T follicular helper cell (primary cell): ENCODE measurements around the gene HSD17B12.

Experiments used
- DNase-seq: peaks from one replicate; pipeline ENCODE4 v3.0.0-alpha.2; 2020; ENCODE audit warnings: low read depth

The HSD17B12 gene

DNA sequence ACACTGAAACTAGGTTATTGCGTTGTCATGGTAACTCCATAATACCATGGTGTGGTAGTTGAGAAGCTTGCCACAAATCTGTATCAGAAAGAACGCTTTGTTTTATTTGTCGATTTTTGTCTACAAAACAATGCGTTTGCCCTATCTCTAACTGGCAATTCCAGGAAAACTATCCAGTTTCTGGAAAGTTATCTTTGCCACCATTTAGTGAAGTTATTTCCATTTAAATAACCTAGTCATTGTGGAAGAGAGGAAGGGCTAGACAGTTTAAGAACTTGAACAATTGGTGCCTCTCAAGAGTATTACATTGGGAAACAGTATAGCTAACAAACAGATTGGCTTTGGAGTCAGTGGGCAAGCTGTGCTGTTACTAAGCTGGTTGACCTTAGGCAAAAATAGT lies 7.9 kb downstream of the HSD17B12 start:
- no peak for DNase-seq

DNA sequence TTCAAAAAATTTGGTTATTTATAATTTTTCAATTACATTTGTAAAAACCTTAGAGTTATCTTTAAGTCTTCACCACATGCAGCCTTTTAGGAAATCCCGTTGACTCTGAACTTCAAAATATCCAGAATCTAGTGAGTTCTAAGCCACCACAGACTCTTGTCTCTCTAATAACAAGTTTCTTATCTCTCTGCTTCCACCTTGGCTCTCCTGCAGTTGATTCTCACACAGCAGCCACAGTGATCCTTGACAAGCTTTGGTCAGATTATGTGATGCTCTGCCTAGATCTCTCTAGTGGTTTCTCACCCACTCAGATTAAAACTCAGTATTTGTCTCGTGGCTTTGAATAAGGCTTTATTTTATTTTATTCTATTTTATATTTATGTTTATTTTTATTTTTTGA lies 8.6 kb downstream of the HSD17B12 start:
- no peak for DNase-seq

DNA sequence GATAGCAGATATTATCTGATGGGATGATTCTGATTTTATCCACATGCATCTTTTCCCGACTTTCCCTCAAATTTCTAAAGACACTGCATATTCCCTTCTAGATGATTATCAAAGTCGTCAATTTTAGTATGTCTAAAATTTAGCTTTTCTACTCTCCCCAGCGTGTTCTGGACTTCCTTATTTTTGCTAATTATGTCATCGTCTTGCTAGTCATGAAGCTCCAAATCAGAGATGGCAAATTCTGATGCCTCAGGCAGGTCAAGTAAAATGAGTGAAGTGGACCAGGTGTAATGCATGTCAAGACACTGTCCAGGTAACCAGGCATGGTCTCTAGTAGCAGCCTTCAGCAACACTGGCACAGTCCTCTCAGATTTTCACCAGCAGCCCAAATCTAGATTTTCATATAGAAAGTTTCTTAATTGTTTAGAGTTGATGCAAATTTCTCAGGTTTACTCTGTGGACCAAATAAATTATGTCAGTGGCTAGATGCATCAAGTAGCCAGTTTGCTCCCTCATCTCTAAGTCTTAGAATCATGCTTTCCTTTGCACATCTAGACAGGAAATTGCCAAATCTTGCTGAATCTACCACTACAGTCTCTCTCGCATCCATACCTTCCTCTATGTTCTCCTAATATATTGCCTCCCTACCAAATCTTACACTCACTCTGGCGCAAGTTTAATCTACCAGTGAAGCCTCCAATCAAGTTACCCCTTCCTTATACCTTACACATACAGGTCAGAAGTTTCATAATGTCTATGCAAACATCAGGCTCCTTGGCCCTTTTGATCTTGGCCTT lies 10.6 kb downstream of the HSD17B12 start:
- DNase-seq = no peak

DNA sequence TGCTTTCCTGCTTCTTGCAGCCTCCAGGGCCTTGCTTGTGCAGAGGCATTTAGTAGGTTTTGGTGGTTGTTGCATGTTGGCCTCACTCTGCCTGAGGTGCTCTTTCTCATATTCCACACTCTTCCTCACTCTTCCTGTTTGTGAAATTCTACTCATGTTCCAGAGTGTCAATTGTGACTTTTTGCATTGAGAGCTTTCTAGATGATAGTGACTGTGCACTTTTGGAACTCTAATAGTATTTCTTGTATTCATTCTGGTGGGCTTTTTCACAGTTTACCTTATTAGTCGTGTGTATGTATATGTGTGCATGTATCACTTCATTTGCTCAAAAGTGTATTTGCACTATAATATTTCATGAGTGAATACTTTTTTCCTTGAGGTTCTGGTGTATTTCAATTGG lies 11.3 kb downstream of the HSD17B12 start:
- no peak for DNase-seq

DNA sequence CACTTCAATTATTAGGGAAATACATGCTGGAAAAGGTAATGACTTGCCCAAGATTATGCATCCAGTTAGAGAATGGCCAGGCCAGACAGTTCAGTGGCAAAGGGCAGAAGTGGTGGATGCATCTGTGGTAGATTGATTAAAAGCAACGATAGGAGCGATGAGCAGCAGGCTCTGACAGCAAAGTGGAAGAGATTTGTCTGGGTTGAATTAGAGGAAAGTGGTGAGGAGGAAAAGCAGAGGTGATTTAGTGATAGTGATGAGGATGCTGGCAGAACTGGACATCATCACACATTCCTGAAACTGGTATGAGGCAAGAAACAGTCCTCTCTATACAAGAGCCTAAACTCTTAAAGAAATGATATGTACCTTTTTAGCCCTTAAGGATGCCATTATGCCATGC lies 12.5 kb downstream of the HSD17B12 start:
- DNase-seq = no peak

DNA sequence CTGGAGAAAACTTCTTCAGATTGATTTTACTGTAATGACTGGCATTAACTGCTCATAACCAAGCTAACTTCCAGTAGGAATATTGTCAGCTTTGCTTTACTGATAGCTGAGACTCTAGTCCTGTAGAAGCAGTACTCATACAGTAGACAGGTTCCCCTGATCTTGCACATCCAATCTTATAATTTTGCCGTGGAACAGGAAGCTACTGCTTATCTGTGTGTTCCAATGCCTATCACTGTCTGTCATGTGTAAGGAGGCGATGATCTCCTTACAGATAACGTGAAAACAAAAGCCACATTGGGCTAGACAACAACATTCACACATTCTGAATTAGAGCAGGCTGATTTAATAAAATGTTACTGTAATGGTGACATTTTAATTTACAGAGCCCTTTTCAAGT lies 13.2 kb downstream of the HSD17B12 start:
- DNase-seq = no peak

DNA sequence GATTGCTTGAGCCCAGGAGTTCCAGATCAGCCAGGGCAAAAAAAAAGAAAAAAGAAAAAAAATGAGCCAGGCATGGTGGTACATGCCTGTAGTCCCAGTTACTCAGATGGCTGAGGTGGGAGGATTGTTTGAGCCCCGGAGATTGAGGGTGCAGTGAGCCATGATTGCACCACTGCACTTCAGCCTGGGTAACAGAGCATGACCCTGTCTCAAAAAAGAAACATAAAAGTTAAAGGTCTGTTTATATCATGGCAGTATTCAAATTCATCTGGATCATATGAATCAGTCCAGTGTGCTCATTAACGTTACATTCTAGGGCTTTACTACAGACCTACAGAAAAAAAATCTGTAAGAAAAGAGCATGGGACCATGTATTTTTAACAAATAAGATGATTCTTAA lies 13.9 kb downstream of the HSD17B12 start:
- DNase-seq = no peak

DNA sequence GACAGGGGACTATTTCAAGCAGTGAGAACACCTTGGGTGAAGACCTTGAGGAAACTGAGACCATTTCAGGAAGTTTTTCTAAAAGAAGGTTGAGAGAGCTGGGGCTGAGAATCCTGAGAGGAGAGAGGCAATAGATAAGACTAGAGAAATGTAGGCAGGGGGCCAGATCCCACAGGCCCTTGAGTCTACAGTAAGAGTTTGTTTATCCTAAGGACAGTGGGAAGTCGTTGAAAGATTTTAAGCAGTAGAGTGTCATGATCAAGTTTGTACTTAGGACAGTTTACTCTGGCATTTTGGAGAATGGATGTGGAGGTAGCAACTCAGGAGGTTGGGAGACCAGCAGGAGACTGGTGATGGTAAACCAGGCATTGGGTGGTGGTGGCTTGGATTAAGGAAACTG lies 17.1 kb downstream of the HSD17B12 start:
- no peak for DNase-seq

DNA sequence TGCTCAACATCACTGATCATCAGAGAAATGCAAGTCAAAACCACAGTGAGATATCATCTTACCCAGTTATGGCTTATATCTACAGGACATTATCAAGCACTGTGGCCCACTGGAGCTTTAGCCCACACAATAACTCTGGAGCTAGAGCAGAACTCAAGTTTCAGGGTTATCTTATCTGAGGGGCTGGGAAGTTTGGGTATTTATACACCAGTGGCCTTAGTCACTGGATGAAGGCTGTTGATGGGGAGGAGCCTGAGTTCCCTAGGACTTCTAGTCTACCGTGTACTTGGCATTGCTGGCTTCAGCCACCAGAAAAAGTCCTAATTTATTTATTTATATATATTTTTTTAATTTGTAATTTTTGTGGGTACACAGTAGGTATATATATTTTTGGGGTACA lies 19.3 kb downstream of the HSD17B12 start:
- no peak for DNase-seq

DNA sequence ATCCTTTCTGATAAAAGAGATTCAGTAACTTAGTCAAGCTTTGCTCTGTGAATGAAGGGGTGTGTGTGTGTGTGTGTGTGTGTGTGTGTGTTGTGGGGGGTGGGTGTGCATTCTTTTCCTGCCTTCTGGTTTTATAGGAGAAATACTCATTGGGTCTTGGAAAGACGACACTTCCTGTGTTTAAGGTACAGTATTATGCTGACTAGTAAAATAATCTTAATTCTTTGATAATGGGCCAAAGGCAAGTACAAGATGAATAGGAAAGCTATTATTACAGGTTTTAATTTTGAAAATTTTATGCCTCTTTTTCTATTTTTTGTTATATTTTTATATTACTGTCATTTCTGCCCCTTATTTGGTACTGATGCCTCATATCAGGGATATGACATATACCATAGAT lies 26.1 kb downstream of the HSD17B12 start:
- no peak for DNase-seq

DNA sequence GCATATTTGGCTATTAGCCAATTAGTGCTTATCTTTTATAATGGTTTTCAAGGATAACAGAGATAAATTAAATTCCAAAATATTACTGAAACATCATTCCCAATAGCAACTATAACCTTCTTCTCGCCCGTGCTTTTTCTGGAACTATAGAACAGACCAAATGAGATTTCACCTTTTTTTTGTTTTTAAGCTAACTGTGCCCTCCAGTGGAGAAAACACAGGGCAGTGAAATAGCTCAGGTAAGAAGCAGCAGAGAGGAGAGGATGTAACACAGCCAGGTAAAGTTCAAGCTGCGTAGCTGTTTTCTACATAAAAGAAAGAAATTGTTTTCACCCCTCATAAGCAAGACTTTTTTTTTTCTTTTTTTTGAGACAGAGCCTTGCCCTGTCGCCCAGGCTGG lies 28.2 kb downstream of the HSD17B12 start:
- DNase-seq = no peak

DNA sequence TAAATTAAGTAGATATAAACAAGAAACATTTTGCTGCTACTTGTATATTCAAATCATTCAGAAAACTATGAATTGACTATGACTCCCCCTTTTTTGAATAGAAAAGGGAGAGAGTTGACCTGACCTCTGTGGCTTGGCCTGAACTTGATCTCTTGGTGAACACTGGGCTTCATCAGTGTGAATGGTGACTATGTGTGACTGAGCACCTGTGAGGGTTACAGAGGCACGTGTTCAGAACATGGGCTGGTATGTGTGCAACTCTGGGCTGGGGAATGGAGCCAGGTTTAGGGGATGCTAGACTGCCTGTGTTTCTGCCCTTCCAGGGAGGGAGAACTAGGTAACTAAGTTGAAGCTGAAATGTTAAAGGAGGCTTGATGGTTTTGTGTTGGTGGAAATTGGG lies 29.2 kb downstream of the HSD17B12 start:
- no peak for DNase-seq

DNA sequence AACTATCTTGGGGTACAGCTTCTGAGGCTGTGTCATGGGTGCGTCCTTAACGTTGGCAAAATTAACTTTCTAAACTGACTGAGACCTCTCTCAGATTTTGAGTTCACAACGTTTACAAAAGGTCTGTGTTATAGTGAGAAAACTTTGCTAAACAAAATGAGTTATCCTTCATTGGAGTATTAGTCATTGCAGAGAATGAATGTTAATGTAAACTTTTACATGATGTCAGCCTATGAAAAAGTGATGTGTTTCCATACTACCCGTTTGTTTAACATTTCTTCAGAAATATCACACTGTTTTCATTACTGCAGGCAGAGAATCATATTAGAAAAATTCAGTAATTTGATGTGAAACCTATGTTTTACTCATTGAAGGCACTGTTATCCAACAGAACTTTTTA lies 32.1 kb downstream of the HSD17B12 start:
- DNase-seq = no peak

DNA sequence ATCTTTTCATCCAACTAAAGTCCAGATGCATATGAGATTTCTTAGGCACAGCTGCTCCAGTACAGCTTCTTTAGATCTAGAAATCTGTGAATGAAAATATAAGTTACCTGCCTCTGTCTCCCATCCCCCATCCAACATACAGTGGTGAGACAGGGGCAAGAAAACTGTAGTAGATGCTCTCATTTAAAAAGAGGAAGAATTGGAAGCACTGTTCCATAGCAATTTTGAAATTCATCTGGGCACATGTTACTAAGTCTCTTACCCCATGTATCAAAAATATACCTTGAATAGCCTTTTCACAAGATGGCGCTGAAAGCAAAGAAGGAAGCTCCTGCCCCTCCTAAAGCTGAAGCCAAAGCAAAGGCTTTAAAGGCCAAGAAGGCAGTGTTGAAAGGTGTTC lies 37.8 kb downstream of the HSD17B12 start:
- no peak for DNase-seq

DNA sequence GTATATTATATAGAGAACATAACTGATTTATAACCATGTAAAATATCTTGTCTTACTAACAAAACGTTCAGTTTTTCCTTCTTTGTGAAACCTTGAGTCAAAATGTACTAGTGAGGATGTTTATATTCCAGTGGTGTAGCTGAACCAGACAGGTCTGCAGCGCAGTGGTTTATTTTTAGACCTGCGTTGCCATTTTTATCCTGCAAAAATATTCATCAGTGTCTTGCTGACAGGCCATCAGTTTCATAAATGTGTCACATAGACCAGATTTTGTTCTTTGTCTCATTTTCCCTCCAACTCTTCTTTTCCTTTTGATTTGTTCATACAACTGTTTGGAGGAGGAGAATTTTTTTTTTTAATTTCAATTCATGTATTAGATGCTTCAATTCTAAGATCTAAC lies 43.1 kb downstream of the HSD17B12 start:
- no peak for DNase-seq

DNA sequence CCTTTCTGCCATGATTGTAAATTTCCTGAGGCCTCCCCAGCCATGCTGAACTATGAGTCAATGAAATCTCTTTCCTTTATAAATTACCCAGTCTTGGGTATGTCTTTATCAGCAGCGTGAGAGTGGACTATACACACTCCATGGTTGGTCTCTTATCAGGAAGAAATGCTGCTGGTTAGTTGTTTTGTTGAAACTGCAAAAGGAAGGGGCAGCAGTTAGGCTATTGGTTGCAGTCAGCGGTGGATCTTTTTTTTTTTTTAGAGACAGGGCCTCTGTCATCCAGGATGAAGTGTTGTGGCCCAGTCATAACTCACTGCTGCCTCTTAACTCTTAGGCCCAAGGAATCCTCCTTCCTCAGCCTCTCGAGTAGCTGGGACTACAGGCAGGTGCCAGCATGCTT lies 51.7 kb downstream of the HSD17B12 start:
- DNase-seq = no peak

DNA sequence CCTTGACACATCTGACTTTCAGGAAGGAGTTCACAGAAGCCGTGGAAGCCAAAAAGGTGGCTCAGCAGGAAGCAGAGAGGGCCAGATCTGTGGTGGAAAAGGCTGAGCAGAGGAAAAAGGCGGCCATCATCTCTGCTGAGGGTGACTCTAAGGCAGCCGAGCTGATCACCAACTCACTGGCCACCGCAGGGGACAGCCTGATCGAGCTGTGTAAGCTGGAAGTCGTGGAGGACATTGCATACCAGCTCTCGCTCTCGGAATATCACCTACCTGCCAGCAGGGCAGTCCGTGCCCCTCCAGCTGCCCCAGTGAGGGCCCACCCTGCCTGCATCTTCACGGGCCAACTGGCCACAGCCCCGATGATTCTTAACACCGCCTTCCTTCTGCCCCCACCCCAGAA lies 53.7 kb downstream of the HSD17B12 start:
- no peak for DNase-seq

DNA sequence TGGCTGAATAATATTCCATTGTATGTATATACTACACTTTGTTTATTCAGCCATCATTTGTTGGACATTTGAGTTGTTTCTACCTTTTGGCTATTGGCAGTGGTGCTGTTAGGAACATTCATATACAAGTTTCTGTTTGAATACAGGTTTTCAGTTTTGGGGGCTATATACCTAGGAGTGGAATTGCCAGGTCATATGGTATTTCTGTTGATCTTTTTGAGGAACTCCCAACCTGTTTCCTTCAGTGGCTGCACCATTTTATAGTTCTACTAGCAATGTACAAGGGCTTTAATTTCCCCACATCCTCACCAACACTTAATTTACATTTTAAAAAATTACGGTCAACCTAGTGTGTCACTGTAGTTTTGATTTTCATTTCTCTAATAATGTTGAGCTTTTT lies 54.6 kb downstream of the HSD17B12 start:
- no peak for DNase-seq

DNA sequence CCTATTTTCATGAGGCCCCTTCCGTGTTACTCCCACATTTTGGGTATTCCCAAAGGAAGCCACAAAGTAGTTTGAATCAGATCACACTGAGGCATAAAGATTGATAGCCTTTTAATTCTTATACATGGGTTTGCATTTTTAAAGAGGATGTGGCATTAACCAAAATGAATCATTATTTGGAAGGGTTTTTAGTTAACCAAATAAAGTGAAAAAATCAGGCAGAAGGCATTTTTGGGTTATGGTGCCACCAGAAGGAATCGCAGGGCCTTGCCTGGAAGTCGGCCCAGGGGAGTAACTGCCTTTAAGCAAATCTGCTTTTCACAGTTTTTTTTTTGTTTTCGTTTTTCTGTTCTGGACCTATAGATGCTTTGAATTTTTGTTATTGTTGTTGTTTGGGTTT lies 55.4 kb downstream of the HSD17B12 start:
- DNase-seq = no peak

DNA sequence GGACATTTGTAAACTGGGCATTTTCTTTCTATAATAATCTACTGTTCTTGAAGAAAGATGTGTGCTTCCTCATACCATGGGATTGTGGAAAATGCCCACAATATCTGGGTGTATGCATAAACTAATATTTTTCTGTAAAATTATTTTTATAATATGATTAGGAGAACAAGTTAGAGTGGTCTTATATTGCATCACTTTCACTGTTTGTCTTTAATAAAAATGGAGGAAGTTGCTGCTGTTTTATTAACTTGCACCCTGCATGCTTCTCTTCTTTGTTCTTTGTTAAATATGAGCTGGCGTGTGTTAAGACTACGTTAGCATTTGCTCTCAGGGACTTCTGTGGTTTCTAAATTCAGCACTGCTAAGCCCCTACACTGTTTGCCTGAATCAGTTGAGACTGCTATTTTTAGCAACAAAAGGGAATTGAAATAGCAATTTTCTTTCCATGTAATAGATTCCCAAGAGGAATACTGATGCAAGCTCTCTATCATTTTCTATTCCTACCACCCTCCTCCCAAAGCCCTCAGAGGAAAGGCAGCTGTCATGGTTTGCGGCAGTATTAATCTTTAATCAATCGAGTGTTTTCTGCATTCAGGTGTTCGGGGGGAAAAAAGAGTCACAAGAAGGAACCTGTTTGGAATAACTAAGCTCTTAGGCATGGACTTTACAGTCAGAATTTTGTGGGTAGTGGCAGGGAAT lies 56.1 kb downstream of the HSD17B12 start:
- DNase-seq = no peak

DNA sequence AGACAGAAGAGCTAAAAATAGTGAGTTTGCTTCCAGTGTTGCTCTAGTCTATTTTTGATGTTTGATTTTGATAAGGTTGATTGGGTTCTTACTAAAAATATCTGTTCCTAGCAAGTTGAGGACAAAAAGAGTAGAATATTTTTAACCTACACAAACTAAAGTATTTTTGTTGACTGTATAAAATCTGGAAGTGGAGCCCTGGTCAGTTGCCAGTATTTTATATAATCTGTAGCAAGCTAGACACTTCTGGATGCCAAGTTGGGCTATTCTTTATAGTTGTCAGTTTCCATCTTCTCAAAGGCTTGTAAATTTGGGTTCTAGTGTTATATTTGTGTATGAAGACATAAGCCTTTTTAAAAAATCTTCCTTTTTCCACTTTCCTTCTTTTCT lies 56.7 kb downstream of the HSD17B12 start:
- DNase-seq = no peak

DNA sequence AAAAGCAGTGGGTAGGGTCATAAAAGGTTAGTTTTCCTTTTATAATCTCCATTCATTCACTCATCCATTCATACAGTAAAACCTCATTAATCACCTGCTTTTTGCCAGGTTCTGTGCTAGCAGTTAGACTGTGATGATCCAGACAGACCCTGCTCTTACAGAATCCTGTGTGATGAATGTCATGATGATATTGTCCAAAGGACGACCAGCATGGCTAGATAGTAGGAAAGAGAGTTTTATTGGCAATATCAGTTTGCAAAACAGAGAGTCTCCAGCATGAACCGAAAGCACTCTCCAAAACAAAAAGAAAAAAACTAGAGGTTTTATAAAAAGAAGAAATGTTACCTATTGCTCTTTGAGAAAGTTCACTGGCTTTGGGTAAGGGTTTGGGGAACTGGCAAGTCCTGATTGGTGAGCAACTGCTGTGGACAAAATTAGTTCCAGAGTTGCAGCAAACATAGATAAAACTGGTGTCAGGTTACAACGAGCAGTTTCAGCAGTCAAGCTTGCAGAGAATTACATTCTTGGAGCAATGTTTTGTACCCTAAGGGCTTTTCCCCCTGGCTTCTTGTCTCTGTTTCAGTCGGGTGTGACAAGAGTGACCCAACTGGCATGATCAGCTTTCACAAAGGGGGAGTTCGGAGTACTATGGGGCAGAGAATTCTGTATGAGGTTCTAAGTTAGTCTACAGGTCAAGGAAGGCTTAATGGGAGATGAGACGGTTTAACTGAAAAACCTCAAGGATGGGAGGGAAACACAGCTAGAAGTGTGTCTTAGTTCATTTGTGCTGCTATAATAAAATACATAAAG lies 58.3 kb downstream of the HSD17B12 start:
- no peak for DNase-seq

DNA sequence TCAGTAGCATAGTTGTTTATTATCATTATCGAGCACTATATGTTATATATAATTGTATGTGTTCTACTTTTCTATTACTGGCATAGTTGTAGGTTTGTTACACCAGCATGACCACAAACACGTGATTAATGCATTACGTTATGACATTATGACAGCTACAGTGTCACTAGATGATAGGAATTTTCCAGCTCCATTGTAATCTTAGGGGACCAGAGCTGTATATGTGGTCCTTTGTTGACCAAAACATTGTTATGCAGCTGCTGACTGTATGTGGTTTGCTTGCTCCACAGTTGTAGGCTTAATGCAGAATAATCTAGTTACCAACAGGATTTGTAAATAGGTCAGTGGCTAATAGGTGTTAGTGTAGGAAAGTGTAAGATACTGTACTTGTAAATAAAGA lies 66.1 kb downstream of the HSD17B12 start:
- no peak for DNase-seq
